CD14-positive monocyte (primary cell): ENCODE data around the gene LRRK1. TPM values are rescaled to one million over a fixed set of nuclear protein-coding genes. Genes with fewer than 3 reads are reported as not detected.

Source experiments
- DNase-seq, 3 donors: peaks; one replicate each; pipeline ENCODE4 v3.0.0-alpha.2; 2011 to 2022
- H2AFZ ChIP-seq: 2 replicates; pipeline ENCODE4 v1.6.0; 2012; ENCODE audit warnings: mild to moderate bottlenecking, low read depth, low read length, inconsistent platforms; ENCODE audit not compliant: insufficient read depth, poor library complexity, severe bottlenecking
- H3K27ac ChIP-seq, 2 donors: 1 replicate in 1 of 2; 2 replicates in 1 of 2; pipeline ENCODE4 v1.5.1; 2012 to 2013; ENCODE audit warnings: low read length in 2 of 2, control low read depth in 1 of 2, inconsistent platforms in 1 of 2, low read depth in 1 of 2, mild to moderate bottlenecking in 1 of 2
- H3K27me3 ChIP-seq, 2 donors: one replicate each; pipeline versions ENCODE4 v1.6.0 to v1.6.1; 2011 to 2013; ENCODE audit warnings: low read length in 2 of 2; ENCODE audit not compliant: control insufficient read depth in 2 of 2, insufficient read depth in 2 of 2
- H3K36me3 ChIP-seq, 2 donors: replicated peaks in 1 of 2; 1 replicate in 1 of 2; 2 replicates in 1 of 2; pipeline versions ENCODE4 v1.5.1 to v1.6.1; 2012 to 2013; ENCODE audit warnings: low read length in 2 of 2, control low read depth in 1 of 2, inconsistent platforms in 1 of 2, mild to moderate bottlenecking in 1 of 2; ENCODE audit not compliant: insufficient read depth in 2 of 2, control insufficient read depth in 1 of 2
- H3K4me1 ChIP-seq, 2 donors: 1 replicate in 1 of 2; 2 replicates in 1 of 2; pipeline versions ENCODE4 v1.5.1 to v1.6.1; 2012 to 2013; ENCODE audit warnings: low read length in 2 of 2, control low read depth in 1 of 2, inconsistent platforms in 1 of 2, mild to moderate bottlenecking in 1 of 2, moderate library complexity in 1 of 2; ENCODE audit not compliant: insufficient read depth in 2 of 2, control insufficient read depth in 1 of 2
- H3K4me2 ChIP-seq: replicated peaks from 2 replicates; pipeline ENCODE3; 2012; ENCODE audit warnings: low read length, moderate library complexity, mild to moderate bottlenecking; ENCODE audit not compliant: poor library complexity, severe bottlenecking; ENCODE audit errors: extremely low read depth
- H3K4me3 ChIP-seq, 3 experiments: fragments of 200-600 bp in 1 of 3; sonication (generic) in 1 of 3; replicated peaks in 1 of 3; 1 replicate in 2 of 3; 2 replicates in 1 of 3; pipeline ENCODE4 v1.5.1; 2011 to 2013; ENCODE audit warnings: low read length in 3 of 3, mild to moderate bottlenecking in 3 of 3, control low read depth in 2 of 3, low read depth in 2 of 3, inconsistent platforms in 1 of 3, moderate library complexity in 1 of 3
- H3K79me2 ChIP-seq: 2 replicates; pipeline ENCODE4 v1.6.0; 2012; ENCODE audit warnings: mild to moderate bottlenecking, control low read depth, inconsistent platforms, low read length, moderate library complexity; ENCODE audit not compliant: insufficient read depth
- H3K9ac ChIP-seq: 2 replicates; pipeline ENCODE4 v1.6.0; 2017; ENCODE audit warnings: low read length, mild to moderate bottlenecking; ENCODE audit not compliant: insufficient read depth, poor library complexity, severe bottlenecking
- H3K9me3 ChIP-seq, 2 donors: replicated peaks in 1 of 2; 1 replicate in 1 of 2; 2 replicates in 1 of 2; pipeline versions ENCODE4 v1.5.1 to v1.6.1; 2012 to 2013; ENCODE audit warnings: low read length in 2 of 2, control low read depth in 1 of 2; ENCODE audit not compliant: control insufficient read depth in 1 of 2, insufficient read depth in 1 of 2
- H4K20me1 ChIP-seq: 2 replicates; pipeline ENCODE4 v1.6.0; 2012; ENCODE audit warnings: mild to moderate bottlenecking, low read length, control low read depth, moderate library complexity; ENCODE audit not compliant: insufficient read depth
- H3K27ac Mint-ChIP-seq, 7 donors: one replicate each; pipeline ENCODE4 v1.8.0; 2020; ENCODE audit warnings: mild to moderate bottlenecking in 7 of 7, mixed read lengths in 7 of 7, moderate library complexity in 6 of 7, inconsistent platforms in 2 of 7
- H3K27me3 Mint-ChIP-seq, 3 donors: one replicate each; pipeline ENCODE4 v1.8.0; 2021 to 2022; ENCODE audit warnings: low read depth in 3 of 3, mild to moderate bottlenecking in 3 of 3, mixed read lengths in 3 of 3, moderate library complexity in 3 of 3, inconsistent platforms in 1 of 3
- H3K36me3 Mint-ChIP-seq, 2 donors: one replicate each; pipeline ENCODE4 v1.8.0; 2020; ENCODE audit warnings: mixed read lengths in 2 of 2, inconsistent platforms in 1 of 2, mild to moderate bottlenecking in 1 of 2
- H3K4me1 Mint-ChIP-seq: one replicate; pipeline ENCODE4 v1.8.0; 2020; ENCODE audit warnings: mild to moderate bottlenecking, mixed read lengths
- H3K4me3 Mint-ChIP-seq, 2 donors: one replicate each; pipeline ENCODE4 v1.8.0; 2020; ENCODE audit warnings: mild to moderate bottlenecking in 2 of 2, mixed read lengths in 2 of 2, moderate library complexity in 1 of 2
- H3K9me3 Mint-ChIP-seq, 7 donors: one replicate each; pipeline ENCODE4 v1.8.0; 2020 to 2022; ENCODE audit warnings: mixed read lengths in 7 of 7, mild to moderate bottlenecking in 6 of 7, moderate library complexity in 6 of 7, inconsistent platforms in 2 of 7
- WGBS: methylation state at CpG from one replicate; pipeline ENCODE4 v1.1.5; 2013; ENCODE audit warnings: missing lambda C conversion rate; ENCODE audit not compliant: insufficient coverage; 5-methylcytosine and 5-hydroxymethylcytosine counted together
- intact Hi-C, 2 donors: fragments of 100-400 bp; cut with micrococcal nuclease; formaldehyde crosslinking; loops; one replicate each; pipeline versions ENCODE4 v1.15.0 to v1.15.1; 2023
- polyA plus RNA-seq, 3 donors: library from polyadenylated mRNA; depleted of rRNA in 1 of 3; unstranded in 2 of 3; stranded (reverse) in 1 of 3; fragments of 300-500 nt in 2 of 3; fragments of >200 nt in 1 of 3; fragmentation: Illumina TruSeq in 2 of 3; gene quantifications; 1 replicate in 2 of 3; 2 replicates in 1 of 3; pipeline ENCODE4 v1.2.3, GENCODE V29; 2012 to 2021
- TF ChIP-seq, protein P1 (sequence below): fragments of 200-600 bp; IDR thresholded peaks from one replicate; pipeline ENCODE4 v1.8.0; 2022; ENCODE audit warnings: antibody characterized with exemption, mild to moderate bottlenecking

The LRRK1 gene
- polyA plus RNA-seq, 3 donors = 1.7 to 18.9 (median 5.4) TPM

DNA sequence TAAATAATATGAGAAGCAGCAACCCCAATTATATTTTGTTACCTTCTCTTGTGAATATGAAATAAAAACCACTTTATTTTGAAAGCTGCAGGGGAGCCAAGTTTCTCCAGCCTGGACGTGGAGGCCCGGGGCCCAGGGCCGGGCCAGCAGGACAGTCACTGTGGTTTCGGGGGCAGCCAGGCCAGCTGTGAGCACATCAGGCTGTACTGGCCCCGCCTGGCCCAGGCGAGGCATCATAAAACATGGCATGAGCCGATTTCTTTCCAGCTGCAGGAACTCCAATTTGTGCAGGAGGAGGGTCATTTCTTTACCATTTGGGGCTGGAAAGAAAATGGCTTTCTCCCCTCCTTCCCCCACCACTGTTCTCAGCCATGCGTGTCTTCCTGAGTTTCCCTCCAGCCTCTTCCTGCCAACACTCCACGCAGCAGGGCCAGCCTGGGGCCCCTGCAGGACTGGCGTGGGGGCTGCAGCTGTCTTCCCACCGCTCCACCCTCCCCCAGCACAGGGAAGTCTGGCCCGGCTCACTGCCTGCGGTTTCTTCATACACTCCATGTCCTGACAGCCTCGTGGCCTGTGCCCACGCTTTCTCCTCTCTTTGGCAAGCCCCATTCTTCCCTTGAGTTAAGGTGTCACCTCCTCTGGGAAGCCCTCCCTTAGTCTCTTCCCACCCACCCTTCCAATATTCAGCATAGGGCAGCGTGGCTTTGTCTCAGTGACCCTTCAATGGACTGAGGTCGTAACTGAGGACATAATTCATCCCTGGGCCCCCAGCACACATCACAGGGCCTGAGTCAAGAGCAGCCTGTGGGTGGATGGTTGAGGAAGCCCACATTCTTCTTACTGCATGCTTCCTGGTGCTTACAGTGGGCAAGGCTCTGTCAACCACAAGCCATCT, 196.9 kb downstream of the LRRK1 start:
- 2% methylated on average over 15 of the region's 17 CpGs for WGBS
- Mint-ChIP-seq H3K4me3 (peak overlapping the region in 1 of 2 donors; percentile 62), H3K27me3 (peaks cover 14 to 24% (median 19%) of the 10 kb centered on the region in 3 donors), H3K4me1 (peaks cover 20% of the 10 kb centered on the region), H3K36me3 (peaks cover 0 to 1% of the 10 kb centered on the region in 2 donors), H3K27ac (peak overlapping the region in 2 of 7 donors; percentile 36 to 56), H3K9me3 (peaks cover 0 to 2% (median 0%) of the 10 kb centered on the region in 7 donors)
- H3K9me3 ChIP-seq = no peaks in the 10 kb centered on the region
- peak overlapping the region; percentile 60 for H2AFZ ChIP-seq
- H3K4me3 ChIP-seq = no peak overlapping the region
- H3K4me1 ChIP-seq = peaks cover 13% of the 10 kb centered on the region in 2 donors
- intact Hi-C loops = no loop called here
- no peak overlapping the region for H3K4me2 ChIP-seq
- no peaks in the 10 kb centered on the region for H4K20me1 ChIP-seq
- H3K79me2 ChIP-seq = no peaks in the 10 kb centered on the region
- DNase-seq = no peak
- H3K9ac ChIP-seq = no peak overlapping the region
- peaks cover 0 to 7% of the 10 kb centered on the region in 2 donors for H3K27me3 ChIP-seq
- no peaks in the 10 kb centered on the region for H3K36me3 ChIP-seq
- H3K27ac ChIP-seq = no peak overlapping the region
- TF ChIP-seq, protein P1, sequence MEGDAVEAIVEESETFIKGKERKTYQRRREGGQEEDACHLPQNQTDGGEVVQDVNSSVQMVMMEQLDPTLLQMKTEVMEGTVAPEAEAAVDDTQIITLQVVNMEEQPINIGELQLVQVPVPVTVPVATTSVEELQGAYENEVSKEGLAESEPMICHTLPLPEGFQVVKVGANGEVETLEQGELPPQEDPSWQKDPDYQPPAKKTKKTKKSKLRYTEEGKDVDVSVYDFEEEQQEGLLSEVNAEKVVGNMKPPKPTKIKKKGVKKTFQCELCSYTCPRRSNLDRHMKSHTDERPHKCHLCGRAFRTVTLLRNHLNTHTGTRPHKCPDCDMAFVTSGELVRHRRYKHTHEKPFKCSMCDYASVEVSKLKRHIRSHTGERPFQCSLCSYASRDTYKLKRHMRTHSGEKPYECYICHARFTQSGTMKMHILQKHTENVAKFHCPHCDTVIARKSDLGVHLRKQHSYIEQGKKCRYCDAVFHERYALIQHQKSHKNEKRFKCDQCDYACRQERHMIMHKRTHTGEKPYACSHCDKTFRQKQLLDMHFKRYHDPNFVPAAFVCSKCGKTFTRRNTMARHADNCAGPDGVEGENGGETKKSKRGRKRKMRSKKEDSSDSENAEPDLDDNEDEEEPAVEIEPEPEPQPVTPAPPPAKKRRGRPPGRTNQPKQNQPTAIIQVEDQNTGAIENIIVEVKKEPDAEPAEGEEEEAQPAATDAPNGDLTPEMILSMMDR = no peak

DNA sequence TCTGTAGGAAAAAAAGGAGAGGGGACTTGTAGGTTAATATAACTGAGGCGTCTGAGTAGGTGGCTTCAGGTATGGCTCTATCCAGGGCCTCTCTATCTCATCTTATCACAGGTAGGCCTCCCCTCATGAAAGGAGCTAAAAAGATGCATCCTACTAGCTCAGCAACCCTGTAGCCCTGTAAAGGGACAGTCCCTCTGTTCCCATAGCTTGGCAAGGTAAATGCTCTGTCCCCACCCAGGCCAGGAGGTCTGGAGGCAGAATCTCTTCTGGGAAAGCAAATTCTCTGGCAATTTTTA, 197.5 kb downstream of the LRRK1 start:
- H3K27ac ChIP-seq = no peak overlapping the region
- no peaks in the 10 kb centered on the region for H3K79me2 ChIP-seq
- peaks cover 0 to 7% of the 10 kb centered on the region in 2 donors for H3K27me3 ChIP-seq
- no peak overlapping the region for H3K27ac Mint-ChIP-seq
- peak overlapping the region; percentile 60 for H2AFZ ChIP-seq
- H3K9me3 Mint-ChIP-seq = peaks cover 0 to 2% (median 0%) of the 10 kb centered on the region in 7 donors
- TF ChIP-seq, protein P1 = no peak
- WGBS = no CpG with 5 or more reads among the region's 1 CpG
- H3K4me2 ChIP-seq = no peak overlapping the region
- no peak overlapping the region for H3K9ac ChIP-seq
- H3K36me3 ChIP-seq = no peaks in the 10 kb centered on the region
- H3K4me3 Mint-ChIP-seq = no peak overlapping the region
- intact Hi-C loops = no loop called here
- no peak for DNase-seq
- H3K4me1 ChIP-seq = peaks cover 18% of the 10 kb centered on the region in 2 donors
- H3K36me3 Mint-ChIP-seq = peaks cover 0 to 1% of the 10 kb centered on the region in 2 donors
- H4K20me1 ChIP-seq = no peaks in the 10 kb centered on the region
- H3K9me3 ChIP-seq = no peaks in the 10 kb centered on the region
- H3K4me1 Mint-ChIP-seq = peaks cover 24% of the 10 kb centered on the region
- H3K4me3 ChIP-seq = no peak overlapping the region
- peaks cover 9 to 23% (median 15%) of the 10 kb centered on the region in 3 donors for H3K27me3 Mint-ChIP-seq
